ENCODE results near the gene PXMP4. TPM values are rescaled to one million over a fixed set of nuclear protein-coding genes. Genes with fewer than 3 reads are reported as not detected.

PXMP4 gene
- total RNA-seq, 4 donors from 2014 or later, result 12.5 to 34.1 (median 21.2) TPM

- no peak overlapping the region for H3K4me3 ChIP-seq (ENCODE audit: low read depth, poor library complexity, severe bottlenecking)
- TF ChIP-seq POLR2A (IDR thresholded peaks at IDR 0.05), result no peak
- no peak for TF ChIP-seq CTCF (IDR thresholded peaks at IDR 0.05)
- DNase-seq (ENCODE audit: low spot score in 2 of 2), result no peak
- intact Hi-C loops (cut with DNase I; ENCODE audit: low total_unique reads), result no loop called here
- WGBS, 2 donors, result 91 to 96% methylated on average over 7 of the region's 7 CpGs
Observed at GRCh38 chr20:33739493-33739892, 19.4 kb upstream of the PXMP4 start.

GRCh38 chr20:33736962-33737361 lies 16.9 kb upstream of the PXMP4 start:
- intact Hi-C loops (cut with DNase I; ENCODE audit: low total_unique reads), result no loop called here
- no peak for DNase-seq (ENCODE audit: low spot score in 2 of 2)
- TF ChIP-seq CTCF (IDR thresholded peaks at IDR 0.05) (no peak), POLR2A (IDR thresholded peaks at IDR 0.05) (no peak)
- 96 to 99% methylated on average over 3 of the region's 3 CpGs for WGBS, 2 donors
- no peak overlapping the region for H3K4me3 ChIP-seq (ENCODE audit: low read depth, poor library complexity, severe bottlenecking)

GRCh38 chr20:33733654-33734576 lies 13.8 kb upstream of the PXMP4 start:
- WGBS, 2 donors, result 62 to 63% methylated on average over 6 of the region's 6 CpGs
- intact Hi-C loops (cut with DNase I; ENCODE audit: low total_unique reads), result no loop called here
- no peak overlapping the region for H3K4me3 ChIP-seq (ENCODE audit: low read depth, poor library complexity, severe bottlenecking)
- DNase-seq (ENCODE audit: low spot score in 2 of 2), result no peak
- no peak for TF ChIP-seq POLR2A (IDR thresholded peaks at IDR 0.05)
- no peak for TF ChIP-seq CTCF (IDR thresholded peaks at IDR 0.05)

- 1 to 2% methylated on average over 22 to 57 of the region's 68 CpGs for WGBS, 2 donors
- intact Hi-C loops (cut with DNase I; ENCODE audit: low total_unique reads), result no loop called here
- H3K4me3 ChIP-seq (ENCODE audit: low read depth, poor library complexity, severe bottlenecking), result peak overlapping the region; percentile 32
- TF ChIP-seq CTCF (IDR thresholded peaks at IDR 0.05) (no peak), POLR2A (IDR thresholded peaks at IDR 0.05) (no peak)
- peak; percentile 69 to 96 for DNase-seq (ENCODE audit: low spot score in 2 of 2)
Observed at GRCh38 chr20:33732166-33732970, 12.3 kb upstream of the PXMP4 start.

GRCh38 chr20:33731693-33732165 lies 11.6 kb upstream of the PXMP4 start, which contains the start of gene ZNF341:
TSS of gene ZNF341 (plus strand) at chr20:33731996. CDS start at chr20:33732022, 26 bp downstream.
- intact Hi-C loops (cut with DNase I; ENCODE audit: low total_unique reads), result no loop called here
- WGBS, 2 donors, result 3 to 9% methylated on average over 35 to 49 of the region's 57 CpGs
- peak within 1 kb of the TSS; percentile 32 for H3K4me3 ChIP-seq (ENCODE audit: low read depth, poor library complexity, severe bottlenecking)
- peak; percentile 74 to 96 for DNase-seq (ENCODE audit: low spot score in 2 of 2)
- TF ChIP-seq POLR2A (IDR thresholded peaks at IDR 0.05) (no peak), CTCF (IDR thresholded peaks at IDR 0.05) (peak in 1 of 3 donors; percentile 82)

Measured in lower leg skin (tissue), 4 donors.